Measurements from ENCODE around the gene MSX1. TPM values are rescaled to one million over a fixed set of nuclear protein-coding genes. Genes with fewer than 3 reads are reported as not detected.

MSX1 gene
- total and polyA plus RNA-seq, 2 of the 13 experiments (the other 11 are each of a cell fraction or from before 2014, with no cell fraction given) = 12.1 to 14.9 TPM

GRCh38 chr4:4838936-4839810 lies 20.3 kb upstream of the MSX1 start:
- Histone ChIP-seq H3K4me1 (ENCODE audit: insufficient read depth, low read length) (peaks cover 45% of the 10 kb centered on the region), H3K9me3 (ENCODE audit: low read length) (0 out of 2 replicates have a peak, but pooled peaks cover 4% of the 10 kb centered on the region), H3K79me2 (ENCODE audit: insufficient read depth, low read length) (no peaks in the 10 kb centered on the region), H3K9ac (ENCODE audit: insufficient read depth, low read depth, low read length) (no peak overlapping the region), H3K36me3 (replicated peaks in 1 of 2; ENCODE audit: control insufficient read depth in 1 of 2, insufficient read depth in 2 of 2, low read length in 2 of 2) (no peaks in the 10 kb centered on the region), H3K27ac (ENCODE audit: extremely low read length, insufficient read depth, low read length) (no peak overlapping the region), H2AFZ (ENCODE audit: low read length) (no peak overlapping the region), H4K20me1 (ENCODE audit: insufficient read depth, low read length) (no peaks in the 10 kb centered on the region), H3K4me2 (ENCODE audit: low read depth, low read length) (peak overlapping the region; percentile 59), H3K27me3 (ENCODE audit: control insufficient read depth in 1 of 2, insufficient read depth in 2 of 2, low read length in 2 of 2) (peaks cover 0 to 8% of the 10 kb centered on the region in 2 experiments; a peak in 1 of 5 replicates), H3K4me3 (replicated peaks in 1 of 3; ENCODE audit: insufficient read depth in 1 of 3, low read depth in 2 of 3, low read length in 3 of 3) (0 out of 6 replicates have a peak overlapping the region, but pooled peaks of 1 of the 3 experiments have one; percentile 9)
- WGBS (ENCODE audit: low lambda C conversion rate) = 22% methylated on average over 11 of the region's 16 CpGs
- POLR2A ChIA-PET = interaction anchor here (0.8 kb wide), 1 partner anchor 22 kb away, joined by 3 read pairs; no protein-coding TSS in a partner anchor
- ATAC-seq (peak; percentile 82), DNase-seq (ENCODE audit: low spot score) (peak; percentile 28), FAIRE-seq (no peak)
- no TSS peak for BruUV-seq (replicated peaks)
- CTCF ChIA-PET (ENCODE audit: low intra/inter-chr PET ratio, low total read pairs) = no interaction called here
- intact Hi-C loops (cut with micrococcal nuclease; ENCODE audit: unreplicated experiment) (no loop called here), in situ Hi-C loops (cut with HindIII; ENCODE audit: extremely low pct_ligation_motif_present, low pct_unique_long_range_greater_than_20kb) (no loop called here)
- TF ChIP-seq ZFP91 (CRISPR knock-in tag; IDR thresholded peaks at IDR 0.05; ENCODE audit: borderline replicate concordance) (no peak), HNF1A (IDR thresholded peaks at IDR 0.05; ENCODE audit: low read depth) (no peak), HNF1A (CRISPR knock-in tag; IDR thresholded peaks at IDR 0.05; ENCODE audit: borderline replicate concordance) (no peak), ZNF652 (CRISPR knock-in tag; IDR thresholded peaks at IDR 0.05; ENCODE audit: borderline replicate concordance, low read depth) (no peak), ZNF747 (CRISPR knock-in tag; IDR thresholded peaks at IDR 0.05; ENCODE audit: borderline replicate concordance) (no peak), ZNF567 (CRISPR knock-in tag; IDR thresholded peaks at IDR 0.05; ENCODE audit: borderline replicate concordance) (no peak), TP53 (CRISPR knock-in tag; conservative IDR thresholded peaks at IDR 0.05) (no peak), ZNF83 (CRISPR knock-in tag; IDR thresholded peaks at IDR 0.05; ENCODE audit: borderline replicate concordance) (no peak), NKX3-1 (CRISPR knock-in tag; IDR thresholded peaks at IDR 0.05) (no peak), TFDP2 (CRISPR knock-in tag; IDR thresholded peaks at IDR 0.05) (peak; percentile 27; the same call in 1 of the 2 replicates), SAP130 (CRISPR knock-in tag; IDR thresholded peaks at IDR 0.05; ENCODE audit: low read depth) (0 out of 2 replicates have a peak, but pooled peaks have one; percentile 27), NFKBIZ (CRISPR knock-in tag; IDR thresholded peaks at IDR 0.05) (no peak), ZKSCAN8 (CRISPR knock-in tag; IDR thresholded peaks at IDR 0.05; ENCODE audit: borderline replicate concordance) (no peak), ELK4 (CRISPR knock-in tag; IDR thresholded peaks at IDR 0.05; ENCODE audit: borderline replicate concordance) (no peak), ZBTB38 (CRISPR knock-in tag; IDR thresholded peaks at IDR 0.05) (no peak; the same call in 1 of the 2 replicates)
